ENCODE measurements around the gene SAMD4A.
A peak's percentile ranks its signal among the peaks of the same experiment; 100 is the strongest.

The SAMD4A gene

GRCh38 chr14:54653712-54654469 is 87.0 kb downstream of the SAMD4A start:
- no peak for DNase-seq (ENCODE audit: low read depth in 2 of 3, low spot score in 1 of 3)

- no peak for DNase-seq (ENCODE audit: low read depth in 2 of 3, low spot score in 1 of 3)
Measured at GRCh38 chr14:54654605-54655004, 87.7 kb downstream of the SAMD4A start.

- no peak for DNase-seq (ENCODE audit: low read depth in 2 of 3, low spot score in 1 of 3)
Measured at GRCh38 chr14:54658836-54659235, 91.9 kb downstream of the SAMD4A start.

GRCh38 chr14:54659365-54659764 is 92.4 kb downstream of the SAMD4A start:
- DNase-seq (ENCODE audit: low read depth in 2 of 3, low spot score in 1 of 3) = no peak

- no peak for DNase-seq (ENCODE audit: low read depth in 2 of 3, low spot score in 1 of 3)
Measured at GRCh38 chr14:54660604-54661111, 93.7 kb downstream of the SAMD4A start.

- DNase-seq (ENCODE audit: low read depth in 2 of 3, low spot score in 1 of 3) = no peak
Measured at GRCh38 chr14:54662491-54663133, 95.7 kb downstream of the SAMD4A start.

GRCh38 chr14:54664961-54665360 is 98.0 kb downstream of the SAMD4A start:
- DNase-seq (ENCODE audit: low read depth in 2 of 3, low spot score in 1 of 3) = no peak

GRCh38 chr14:54665946-54666345 is 99.0 kb downstream of the SAMD4A start:
- no peak for DNase-seq (ENCODE audit: low read depth in 2 of 3, low spot score in 1 of 3)

- no peak for DNase-seq (ENCODE audit: low read depth in 2 of 3, low spot score in 1 of 3)
Measured at GRCh38 chr14:54667026-54667744, 100.3 kb downstream of the SAMD4A start.

- DNase-seq (ENCODE audit: low read depth in 2 of 3, low spot score in 1 of 3) = no peak
Measured at GRCh38 chr14:54667764-54668163, 100.8 kb downstream of the SAMD4A start.

- peak in 1 of 3 donors; percentile 26 for DNase-seq (ENCODE audit: low read depth in 2 of 3, low spot score in 1 of 3)
Measured at GRCh38 chr14:54669721-54670561, 103.0 kb downstream of the SAMD4A start.

GRCh38 chr14:54671537-54671936 is 104.6 kb downstream of the SAMD4A start:
- DNase-seq (ENCODE audit: low read depth in 2 of 3, low spot score in 1 of 3) = no peak

- DNase-seq (ENCODE audit: low read depth in 2 of 3, low spot score in 1 of 3) = no peak
Measured at GRCh38 chr14:54672181-54672580, 105.3 kb downstream of the SAMD4A start.

GRCh38 chr14:54672688-54673087 is 105.8 kb downstream of the SAMD4A start:
- DNase-seq (ENCODE audit: low read depth in 2 of 3, low spot score in 1 of 3) = no peak

GRCh38 chr14:54673193-54674045 is 106.5 kb downstream of the SAMD4A start:
- no peak for DNase-seq (ENCODE audit: low read depth in 2 of 3, low spot score in 1 of 3)

GRCh38 chr14:54674046-54674741 is 107.3 kb downstream of the SAMD4A start:
- no peak for DNase-seq (ENCODE audit: low read depth in 2 of 3, low spot score in 1 of 3)

- no peak for DNase-seq (ENCODE audit: low read depth in 2 of 3, low spot score in 1 of 3)
Measured at GRCh38 chr14:54675236-54676128, 108.6 kb downstream of the SAMD4A start.

Measured in stimulated activated CD4-positive, alpha-beta T cell treated with anti-CD3 and anti-CD28 coated beads, Interleukin-12 subunit alpha, Interleukin-12 subunit beta, amount 100 ng/mL, for 48 hours (primary cell).